Breast epithelium (tissue), 4 donors: ENCODE data around the gene GAL3ST2. TPM values are rescaled to one million over a fixed set of nuclear protein-coding genes. Genes with fewer than 3 reads are reported as not detected.

ENCODE experiments used
- DNase-seq, 2 donors: peaks; one replicate each; pipeline ENCODE4 v3.0.0-alpha.2; 2019; ENCODE audit warnings: low spot score in 2 of 2
- H3K27ac ChIP-seq, 2 donors: fragments of 200-600 bp; sonication (generic) in 1 of 2; one replicate each; pipeline ENCODE4 v1.5.1; 2016 to 2019; ENCODE audit warnings: mild to moderate bottlenecking in 1 of 2
- H3K27me3 ChIP-seq, 2 donors: fragments of 200-600 bp; sonication (generic) in 1 of 2; one replicate each; pipeline versions ENCODE4 v1.5.1 to v1.6.0; 2017 to 2019; ENCODE audit warnings: control low read depth in 1 of 2, mild to moderate bottlenecking in 1 of 2
- H3K36me3 ChIP-seq: fragments of 200-600 bp; one replicate; pipeline ENCODE4 v1.5.1; 2019
- H3K4me1 ChIP-seq, 2 donors: fragments of 200-600 bp; sonication (generic); one replicate each; pipeline ENCODE4 v1.5.1; 2016 to 2019; ENCODE audit warnings: control low read depth in 1 of 2
- H3K4me3 ChIP-seq, 3 donors: fragments of 200-600 bp; sonication (generic); 1 replicate in 2 of 3; 2 replicates in 1 of 3; pipeline ENCODE4 v1.5.1; 2016 to 2019; ENCODE audit warnings: mild to moderate bottlenecking in 3 of 3, moderate library complexity in 2 of 3
- H3K9me3 ChIP-seq, 2 donors: fragments of 200-600 bp; sonication (generic) in 1 of 2; one replicate each; pipeline ENCODE4 v1.5.1; 2016 to 2019; ENCODE audit warnings: control low read depth in 1 of 2
- CTCF ChIP-seq, 3 donors: fragments of 450-650 bp; IDR thresholded peaks; one replicate each; pipeline ENCODE4 v1.5.1; 2016 to 2017; ENCODE audit warnings: antibody characterized with exemption in 3 of 3, mild to moderate bottlenecking in 3 of 3, moderate library complexity in 3 of 3
- POLR2A ChIP-seq: fragments of 450-650 bp; IDR thresholded peaks from one replicate; pipeline ENCODE4 v1.6.1; 2016; ENCODE audit warnings: antibody characterized with exemption, mild to moderate bottlenecking, moderate library complexity
- POLR2AphosphoS5 ChIP-seq, 3 donors: sonication (generic); formaldehyde crosslinking; IDR thresholded peaks; one replicate each; pipeline ENCODE4 v1.6.1; 2017; ENCODE audit warnings: antibody characterized with exemption in 3 of 3
- intact Hi-C: fragments of 100-400 bp; cut with DNase I; formaldehyde crosslinking; loops from one replicate; pipeline ENCODE4 v1.15.1; 2023; ENCODE audit warnings: low total_unique reads
- total RNA-seq, 3 donors: library from RNA; depleted of rRNA; stranded (reverse); fragments of >200 nt; gene quantifications; one replicate each; pipeline ENCODE4 v1.1.0, GENCODE V29; 2016

GAL3ST2 gene
- total RNA-seq, 3 donors from 2014 or later = 2.6 TPM; not detected in 2

GRCh38 chr2:241814393-241814642 lies 37.7 kb downstream of the GAL3ST2 start:
- H3K27me3 ChIP-seq = peaks cover 0 to 38% of the 10 kb centered on the region in 2 donors
- no peaks in the 10 kb centered on the region for H3K9me3 ChIP-seq
- no peaks in the 10 kb centered on the region for H3K4me1 ChIP-seq
- intact Hi-C loops = no loop called here
- no peak overlapping the region for H3K4me3 ChIP-seq
- H3K36me3 ChIP-seq = no peaks in the 10 kb centered on the region
- H3K27ac ChIP-seq = no peak overlapping the region
- TF ChIP-seq POLR2AphosphoS5 (IDR thresholded peaks at IDR 0.05) (no peak), CTCF (IDR thresholded peaks at IDR 0.05) (no peak), POLR2A (no peak)
- no peak for DNase-seq

DNA sequence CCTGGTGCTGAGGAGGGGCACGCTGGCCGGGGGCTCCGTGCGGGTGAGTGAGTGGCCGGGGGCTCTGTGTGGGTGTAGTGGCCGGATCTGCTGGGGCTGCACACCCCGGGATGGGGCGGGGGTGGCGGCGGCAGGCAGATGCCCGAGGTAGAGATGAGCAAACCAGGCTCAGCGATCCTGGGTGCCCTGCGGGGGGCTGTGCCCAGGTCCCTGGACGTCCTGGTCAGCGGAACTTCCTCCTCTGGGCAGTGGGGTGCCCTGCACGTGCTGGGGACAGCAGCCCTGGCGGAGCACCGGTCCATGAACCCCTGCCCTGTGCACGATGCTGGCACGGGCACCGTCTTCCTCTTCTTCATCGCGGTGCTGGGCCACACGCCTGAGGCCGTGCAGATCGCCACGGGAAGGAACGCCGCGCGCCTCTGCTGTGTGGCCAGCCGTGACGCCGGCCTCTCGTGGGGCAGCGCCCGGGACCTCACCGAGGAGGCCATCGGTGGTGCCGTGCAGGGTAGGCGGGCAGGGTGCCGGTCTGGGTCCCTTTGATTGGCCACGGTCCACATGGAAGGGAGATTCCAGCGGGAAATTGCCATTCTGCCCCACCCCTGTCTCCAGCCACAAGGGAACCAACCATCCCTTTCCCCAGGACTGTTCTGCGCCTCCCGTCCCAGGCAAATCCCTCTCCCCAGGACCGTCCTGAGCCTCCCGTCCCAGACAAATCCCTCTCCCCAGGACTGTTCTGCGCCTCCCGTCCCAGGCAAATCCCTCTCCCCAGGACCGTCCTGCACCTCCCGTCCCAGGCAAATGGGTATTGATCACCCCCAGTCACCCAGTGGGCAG lies 38.2 kb downstream of the GAL3ST2 start:
- H3K36me3 ChIP-seq = no peaks in the 10 kb centered on the region
- no peak overlapping the region for H3K27ac ChIP-seq
- H3K4me3 ChIP-seq = no peak overlapping the region
- no peaks in the 10 kb centered on the region for H3K9me3 ChIP-seq
- peaks cover 0 to 38% of the 10 kb centered on the region in 2 donors for H3K27me3 ChIP-seq
- peak in 1 of 2 donors; percentile 34 for DNase-seq
- intact Hi-C loops = loop anchor here (5.0 kb wide), 1 partner anchor 688 kb away; no protein-coding TSS in a partner anchor
- TF ChIP-seq CTCF (IDR thresholded peaks at IDR 0.05) (no peak), POLR2AphosphoS5 (IDR thresholded peaks at IDR 0.05) (no peak), POLR2A (no peak)
- no peaks in the 10 kb centered on the region for H3K4me1 ChIP-seq

DNA sequence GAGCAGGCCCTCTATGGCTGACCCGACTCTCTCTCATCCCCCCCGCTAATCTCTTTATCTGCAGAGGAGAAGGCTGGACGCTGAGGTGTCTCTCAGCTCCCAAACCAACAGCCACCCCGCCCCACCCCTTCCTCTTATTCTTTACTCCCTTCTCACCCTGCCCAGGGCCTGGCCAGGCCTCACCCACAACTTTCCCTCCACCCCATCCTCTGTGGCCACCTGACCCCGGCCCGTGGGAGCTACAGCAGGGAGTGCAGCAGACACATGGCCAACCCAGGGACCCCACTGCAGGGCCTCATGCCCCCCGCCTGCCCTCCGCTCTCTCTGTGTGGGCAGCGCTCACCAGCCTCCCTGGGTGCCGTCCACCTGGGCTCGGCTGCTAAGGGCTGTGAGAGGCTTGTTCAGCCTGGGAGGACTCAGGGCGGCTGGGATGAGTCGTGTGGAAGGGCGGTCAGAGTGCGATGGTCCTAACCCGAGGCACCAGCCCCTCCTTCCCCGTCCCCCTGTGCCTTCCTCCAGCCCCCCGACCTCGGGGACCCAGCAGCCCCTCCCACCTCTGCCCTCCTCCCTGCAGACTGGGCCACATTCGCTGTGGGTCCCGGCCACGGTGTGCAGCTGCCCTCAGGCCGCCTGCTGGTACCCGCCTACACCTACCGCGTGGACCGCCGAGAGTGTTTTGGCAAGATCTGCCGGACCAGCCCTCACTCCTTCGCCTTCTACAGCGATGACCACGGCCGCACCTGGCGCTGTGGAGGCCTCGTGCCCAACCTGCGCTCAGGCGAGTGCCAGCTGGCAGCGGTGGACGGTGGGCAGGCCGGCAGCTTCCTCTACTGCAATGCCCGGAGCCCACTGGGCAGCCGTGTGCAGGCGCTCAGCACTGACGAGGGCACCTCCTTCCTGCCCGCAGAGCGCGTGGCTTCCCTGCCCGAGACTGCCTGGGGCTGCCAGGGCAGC lies 39.1 kb downstream of the GAL3ST2 start:
- Histone ChIP-seq H3K27me3 (peaks cover 0 to 38% of the 10 kb centered on the region in 2 donors), H3K4me1 (no peaks in the 10 kb centered on the region), H3K4me3 (no peak overlapping the region), H3K36me3 (no peaks in the 10 kb centered on the region), H3K9me3 (no peaks in the 10 kb centered on the region), H3K27ac (no peak overlapping the region)
- peak; percentile 7 to 49 for DNase-seq
- intact Hi-C loops = loop anchor here (5.0 kb wide), 1 partner anchor 688 kb away; no protein-coding TSS in a partner anchor
- TF ChIP-seq CTCF (IDR thresholded peaks at IDR 0.05) = no peak
- TF ChIP-seq POLR2AphosphoS5 (IDR thresholded peaks at IDR 0.05) = no peak
- TF ChIP-seq POLR2A = no peak

DNA sequence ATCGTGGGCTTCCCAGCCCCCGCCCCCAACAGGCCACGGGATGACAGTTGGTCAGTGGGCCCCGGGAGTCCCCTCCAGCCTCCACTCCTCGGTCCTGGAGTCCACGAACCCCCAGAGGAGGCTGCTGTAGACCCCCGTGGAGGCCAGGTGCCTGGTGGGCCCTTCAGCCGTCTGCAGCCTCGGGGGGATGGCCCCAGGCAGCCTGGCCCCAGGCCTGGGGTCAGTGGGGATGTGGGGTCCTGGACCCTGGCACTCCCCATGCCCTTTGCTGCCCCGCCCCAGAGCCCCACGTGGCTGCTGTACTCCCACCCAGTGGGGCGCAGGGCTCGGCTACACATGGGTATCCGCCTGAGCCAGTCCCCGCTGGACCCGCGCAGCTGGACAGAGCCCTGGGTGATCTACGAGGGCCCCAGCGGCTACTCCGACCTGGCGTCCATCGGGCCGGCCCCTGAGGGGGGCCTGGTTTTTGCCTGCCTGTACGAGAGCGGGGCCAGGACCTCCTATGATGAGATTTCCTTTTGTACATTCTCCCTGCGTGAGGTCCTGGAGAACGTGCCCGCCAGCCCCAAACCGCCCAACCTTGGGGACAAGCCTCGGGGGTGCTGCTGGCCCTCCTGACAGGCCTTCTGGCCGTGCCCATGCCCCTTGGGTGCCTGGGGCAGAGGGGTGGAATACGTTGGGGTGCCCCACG lies 40.0 kb downstream of the GAL3ST2 start:
- Histone ChIP-seq H3K27me3 (peaks cover 0 to 44% of the 10 kb centered on the region in 2 donors), H3K4me1 (no peaks in the 10 kb centered on the region), H3K9me3 (no peaks in the 10 kb centered on the region), H3K36me3 (no peaks in the 10 kb centered on the region), H3K27ac (no peak overlapping the region), H3K4me3 (no peak overlapping the region)
- intact Hi-C loops = loop anchor here (5.0 kb wide), 1 partner anchor 689 kb away; no protein-coding TSS in a partner anchor
- TF ChIP-seq POLR2A (no peak), POLR2AphosphoS5 (IDR thresholded peaks at IDR 0.05) (no peak), CTCF (IDR thresholded peaks at IDR 0.05) (no peak)
- peak; percentile 7 to 45 for DNase-seq
